Iris pigment epithelial cell (primary cell): ENCODE results near the gene TTC23.

Source experiments
- DNase-seq: peaks from one replicate; pipeline ENCODE4 v3.0.0-alpha.2; 2011; ENCODE audit warnings: low read depth

The TTC23 gene

GRCh38 chr15:99137877-99138276, 111.5 kb downstream of the TTC23 start:
- DNase-seq, result no peak

- no peak for DNase-seq
Observed at GRCh38 chr15:99137111-99137546, 112.3 kb downstream of the TTC23 start.

GRCh38 chr15:99135194-99135593, 114.2 kb downstream of the TTC23 start:
- DNase-seq, result peak; percentile 16

GRCh38 chr15:99134317-99134821, 115.0 kb downstream of the TTC23 start:
- no peak for DNase-seq

- DNase-seq, result no peak
Observed at GRCh38 chr15:99132634-99133287, 116.6 kb downstream of the TTC23 start.

GRCh38 chr15:99132122-99132521, 117.3 kb downstream of the TTC23 start:
- DNase-seq, result no peak

GRCh38 chr15:99131441-99132023, 117.8 kb downstream of the TTC23 start:
- DNase-seq, result no peak

- DNase-seq, result no peak
Observed at GRCh38 chr15:99130765-99131440, 118.5 kb downstream of the TTC23 start.

- no peak for DNase-seq
Observed at GRCh38 chr15:99130314-99130713, 119.1 kb downstream of the TTC23 start.

GRCh38 chr15:99129644-99130043, 119.7 kb downstream of the TTC23 start:
- DNase-seq, result no peak

GRCh38 chr15:99128411-99128810, 121.0 kb downstream of the TTC23 start:
- no peak for DNase-seq

- DNase-seq, result no peak
Observed at GRCh38 chr15:99127773-99128172, 121.6 kb downstream of the TTC23 start.

GRCh38 chr15:99126930-99127329, 122.5 kb downstream of the TTC23 start:
- no peak for DNase-seq

- no peak for DNase-seq
Observed at GRCh38 chr15:99126131-99126588, 123.2 kb downstream of the TTC23 start.

- no peak for DNase-seq
Observed at GRCh38 chr15:99125061-99125891, 124.1 kb downstream of the TTC23 start.

GRCh38 chr15:99124641-99125040, 124.7 kb downstream of the TTC23 start:
- no peak for DNase-seq

- peak; percentile 81 for DNase-seq
Observed at GRCh38 chr15:99123713-99124451, 125.5 kb downstream of the TTC23 start.

GRCh38 chr15:99122831-99123712, 126.3 kb downstream of the TTC23 start:
- DNase-seq, result no peak

- no peak for DNase-seq
Observed at GRCh38 chr15:99121691-99122410, 127.5 kb downstream of the TTC23 start.

- DNase-seq, result no peak
Observed at GRCh38 chr15:99121207-99121606, 128.2 kb downstream of the TTC23 start.
